Measurements from ENCODE around the gene MROH2A.

DNA sequence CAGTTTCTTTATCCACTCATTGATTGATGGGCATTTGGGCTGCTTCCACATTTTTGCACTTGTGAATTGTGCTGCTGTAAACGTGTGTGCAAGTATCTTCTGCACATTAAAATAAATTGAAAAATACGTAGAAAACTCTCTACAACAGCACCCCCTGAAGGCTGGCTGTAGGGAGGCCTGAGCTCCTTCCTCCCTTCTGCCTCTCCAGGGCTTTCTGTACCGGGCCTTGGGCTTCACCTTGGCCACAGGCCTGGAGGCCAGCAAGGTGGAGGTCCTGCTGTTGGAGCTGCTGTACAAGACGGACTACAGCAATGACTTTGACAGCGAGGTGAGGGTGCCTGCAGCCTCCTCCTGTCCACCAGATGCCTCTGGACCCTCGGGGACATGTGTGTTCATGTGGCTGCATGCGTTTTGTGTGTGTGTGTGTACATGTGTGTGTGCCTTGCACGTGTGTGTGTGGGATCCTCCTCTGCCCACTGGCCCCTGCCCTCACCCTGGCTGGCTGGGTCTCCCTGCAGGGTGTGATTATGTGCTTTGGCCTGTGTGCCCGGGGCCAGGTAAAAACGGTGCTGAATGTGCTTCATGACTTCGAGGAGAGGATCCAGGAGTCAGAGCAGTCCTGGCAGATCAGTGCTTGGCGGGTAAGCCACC lies 29.2 kb downstream of the MROH2A start:
- TF ChIP-seq PATZ1 (CRISPR knock-in tag; IDR thresholded peaks at IDR 0.05; ENCODE audit: borderline replicate concordance) = no peak
- no peak for TF ChIP-seq ZFP30 (CRISPR knock-in tag; IDR thresholded peaks at IDR 0.05)
- no peak for TF ChIP-seq ESRRG (CRISPR knock-in tag; IDR thresholded peaks at IDR 0.05)
- TF ChIP-seq ARNTL (CRISPR knock-in tag; IDR thresholded peaks at IDR 0.05; ENCODE audit: borderline replicate concordance, low read depth) = no peak
- TF ChIP-seq CREB5 (CRISPR knock-in tag; IDR thresholded peaks at IDR 0.05; ENCODE audit: low read depth) = no peak
- TF ChIP-seq SNAI2 (CRISPR knock-in tag; IDR thresholded peaks at IDR 0.05) = no peak
- no peak for TF ChIP-seq ZFP3 (CRISPR knock-in tag; IDR thresholded peaks at IDR 0.05)
- TF ChIP-seq CSRNP3 (CRISPR knock-in tag; IDR thresholded peaks at IDR 0.05) = no peak
- no peak for TF ChIP-seq ZNF565 (CRISPR knock-in tag; conservative IDR thresholded peaks at IDR 0.05; ENCODE audit: low read depth)
- TF ChIP-seq GLIS3 (CRISPR knock-in tag; IDR thresholded peaks at IDR 0.05) = no peak
- no peak for TF ChIP-seq ZNF70 (CRISPR knock-in tag; IDR thresholded peaks at IDR 0.05)

All from SK-N-SH treated with all-trans-retinoic acid at 6 μM for 48 hours (cell line).